GM12878 (cell line): Measurements from ENCODE around the gene CDCP1. TPM values are rescaled to one million over a fixed set of nuclear protein-coding genes. Genes with fewer than 3 reads are reported as not detected.
"Not testable (repeated sequence)": the region's sequence is repeated elsewhere in the genome, so short reads cannot be mapped to it uniquely, and the experiment has no call there.

Experiments used
- ATAC-seq: fragments of 200-7000 bp; cut with Tn5 transposase; 3 replicates; pipeline ENCODE4 v1.9.1; 2020; ENCODE audit warnings: mild to moderate bottlenecking, moderate library complexity
- BruUV-seq: library from RNA; stranded (reverse); fragments of 400-500 nt; replicated peaks from 2 replicates; lab custom pipeline; 2021; lab: Mats Ljungman, UMichigan
- CTCF ChIA-PET: fragments of 300-600 bp; sonication (Branson Sonifier 250); formaldehyde crosslinking; extraction: SDS; loops from one replicate; lab custom pipeline; 2021; ENCODE audit warnings: inconsistent platforms; lab: Yijun Ruan, JAX
- POLR2A ChIA-PET: fragments of 350-600 bp; formaldehyde crosslinking; extraction: SDS; loops from one replicate; lab custom pipeline; 2021; ENCODE audit warnings: inconsistent platforms; lab: Charles Lee
- RAD21 ChIA-PET: fragments of 300-600 bp; sonication (Branson Sonifier 250); formaldehyde crosslinking; loops from one replicate; lab custom pipeline; 2023; ENCODE audit warnings: antibody characterized with exemption; ENCODE audit not compliant: unreplicated experiment; lab: Charles Lee
- SMC1A ChIA-PET: fragments of 300-600 bp; sonication (Branson Sonifier 250); formaldehyde crosslinking; loops from one replicate; lab custom pipeline; 2023; ENCODE audit not compliant: unreplicated experiment, uncharacterized antibody; lab: Charles Lee
- DNase-seq: peaks from one replicate; pipeline ENCODE4 v3.0.0-alpha.2; 2011; ENCODE audit warnings: low read depth, low spot score
- FAIRE-seq: peaks from 3 replicates; lab custom pipeline; 2011; peaks lifted over from hg19 to GRCh38; lab: Jason Lieb, UNC
- H2AFZ ChIP-seq: 2 replicates; pipeline ENCODE4 v1.6.0; 2011; ENCODE audit warnings: low read depth, low read length, control low read depth; ENCODE audit not compliant: control insufficient read depth
- H3K27ac ChIP-seq: 2 replicates; pipeline ENCODE4 v1.5.1; 2011; ENCODE audit warnings: control low read depth; ENCODE audit not compliant: control insufficient read depth, insufficient read depth
- H3K27me3 ChIP-seq, 2 experiments: replicated peaks in 1 of 2; 2 replicates each; pipeline versions ENCODE4 v1.6.0 to v1.6.1; 2011; ENCODE audit warnings: low read length in 1 of 2; ENCODE audit not compliant: control insufficient read depth in 2 of 2, insufficient read depth in 2 of 2
- H3K36me3 ChIP-seq, 2 experiments: 2 replicates each; pipeline ENCODE4 v1.5.1; 2011; ENCODE audit warnings: low read length in 1 of 2; ENCODE audit not compliant: control insufficient read depth in 2 of 2, insufficient read depth in 2 of 2
- H3K4me1 ChIP-seq: 2 replicates; pipeline ENCODE4 v1.6.1; 2011; ENCODE audit warnings: mild to moderate bottlenecking, low read length, moderate library complexity, mixed read lengths; ENCODE audit not compliant: control insufficient read depth, insufficient read depth
- H3K4me2 ChIP-seq: 2 replicates; pipeline ENCODE4 v1.6.0; 2011; ENCODE audit warnings: control low read depth; ENCODE audit not compliant: control insufficient read depth, insufficient read depth
- H3K4me3 ChIP-seq: fragments of 200-600 bp; sonication (generic); 2 replicates; pipeline ENCODE4 v1.5.1; 2016
- H3K79me2 ChIP-seq: 2 replicates; pipeline ENCODE4 v1.6.0; 2011; ENCODE audit warnings: low read length; ENCODE audit not compliant: control insufficient read depth, insufficient read depth
- H3K9ac ChIP-seq: 2 replicates; pipeline ENCODE4 v1.8.0; 2011; ENCODE audit warnings: low read length, control low read depth, mixed read lengths; ENCODE audit not compliant: control insufficient read depth, insufficient read depth
- H3K9me3 ChIP-seq: replicated peaks from 3 replicates; pipeline ENCODE4 v1.5.1; 2011; ENCODE audit warnings: mild to moderate bottlenecking, low read length; ENCODE audit not compliant: control insufficient read depth, insufficient read depth
- H4K20me1 ChIP-seq: 2 replicates; pipeline ENCODE4 v1.6.0; 2011; ENCODE audit not compliant: control insufficient read depth, insufficient read depth
- BACH1 ChIP-seq: fragments of 450-650 bp; IDR thresholded peaks from 2 replicates; pipeline ENCODE4 v1.6.1; 2017; ENCODE audit warnings: mild to moderate bottlenecking, borderline replicate concordance
- CBX3 ChIP-seq: fragments of 200-600 bp; sonication (generic); IDR thresholded peaks from 2 replicates; pipeline ENCODE4 v1.6.1; 2016; ENCODE audit warnings: low read depth, borderline replicate concordance
- DPF2 ChIP-seq: fragments of 450-650 bp; IDR thresholded peaks from 2 replicates; pipeline ENCODE4 v1.6.1; 2017; ENCODE audit warnings: mild to moderate bottlenecking
- EED ChIP-seq: sonication (generic); IDR thresholded peaks from 2 replicates; pipeline ENCODE4 v1.6.1; 2016; ENCODE audit warnings: antibody characterized with exemption, low read depth
- EGR1 ChIP-seq, 2 experiments: IDR thresholded peaks; 1 replicate in 1 of 2; 2 replicates in 1 of 2; pipeline ENCODE4 v1.6.1; 2011 to 2012; ENCODE audit warnings: low read depth in 2 of 2, low read length in 2 of 2, borderline replicate concordance in 1 of 2, mild to moderate bottlenecking in 1 of 2, moderate library complexity in 1 of 2
- JUNB ChIP-seq: IDR thresholded peaks from 2 replicates; pipeline ENCODE4 v1.6.1; 2016; ENCODE audit warnings: antibody characterized with exemption, mild to moderate bottlenecking
- JUND ChIP-seq: IDR thresholded peaks from 2 replicates; pipeline ENCODE4 v1.6.1; 2012; ENCODE audit warnings: low read depth, mild to moderate bottlenecking, low read length, improper control_type of control experiment, moderate library complexity
- SREBF2 ChIP-seq: IDR thresholded peaks from 2 replicates; pipeline ENCODE4 v1.6.1; 2012; ENCODE audit warnings: mild to moderate bottlenecking, low read length
- ZNF207 ChIP-seq: fragments of 450-650 bp; IDR thresholded peaks from 2 replicates; pipeline ENCODE4 v1.6.1; 2014; ENCODE audit warnings: antibody characterized with exemption, mild to moderate bottlenecking, borderline replicate concordance
- ZNF217 ChIP-seq: fragments of 450-650 bp; IDR thresholded peaks from 2 replicates; pipeline ENCODE4 v1.6.1; 2017; ENCODE audit warnings: antibody characterized with exemption, mild to moderate bottlenecking
- WGBS: methylation state at CpG from one replicate; pipeline ENCODE4 v1.1.6; 2016; ENCODE audit warnings: low lambda C conversion rate; ENCODE audit not compliant: insufficient replicate concordance, insufficient coverage; ENCODE audit errors: missing lambda C conversion rate; 5-methylcytosine and 5-hydroxymethylcytosine counted together
- in situ Hi-C: fragments of 300-500 bp; cut with MboI; formaldehyde crosslinking; loops from 9 replicates; pipeline ENCODE4 v1.14.3; 2018; ENCODE audit warnings: mixed read lengths
- intact Hi-C: fragments of 100-400 bp; cut with micrococcal nuclease; formaldehyde crosslinking; loops from one replicate; pipeline ENCODE4 v1.14.2; 2022; ENCODE audit not compliant: unreplicated experiment
- polyA plus RNA-seq, 11 experiments: library from polyadenylated mRNA; depleted of rRNA in 4 of 11; unstranded in 6 of 11; stranded (reverse) in 5 of 11; fragments of >200 nt; fragmentation: Nextera tagmentation in 4 of 11; fragmentation: Illumina TruSeq in 1 of 11; extraction: Ambion mirVana in 4 of 11; extraction: Trizol in 1 of 11; gene quantifications; 1 replicate in 1 of 11; 2 replicates in 10 of 11; pipeline versions ENCODE4 v1.2.1 to v1.2.3, GENCODE V29; 2011 to 2016; ENCODE audit warnings: inconsistent platforms in 2 of 11, missing spikeins in 2 of 11, low read depth in 1 of 11
- total RNA-seq, 4 experiments: library from RNA; depleted of rRNA in 3 of 4; stranded (reverse); fragments of >200 nt in 3 of 4; fragmentation: Illumina TruSeq in 1 of 4; extraction: Trizol in 1 of 4; gene quantifications; 2 replicates each; pipeline versions ENCODE4 v1.2.1 to v1.2.3, GENCODE V29; 2013 to 2021
- TF ChIP-seq, protein P1 (sequence below): fragments of 450-650 bp; IDR thresholded peaks from 2 replicates; pipeline ENCODE4 v1.6.1; 2016; ENCODE audit warnings: mild to moderate bottlenecking
- TF ChIP-seq, protein P2 (sequence below): fragments of 450-650 bp; IDR thresholded peaks from 2 replicates; pipeline ENCODE4 v1.6.1; 2017; ENCODE audit warnings: borderline replicate concordance
- TF ChIP-seq, protein P3 (sequence below): fragments of 450-650 bp; IDR thresholded peaks from 2 replicates; pipeline ENCODE4 v1.6.1; 2017; ENCODE audit warnings: mild to moderate bottlenecking, low read depth, inconsistent platforms; ENCODE audit not compliant: poor library complexity, severe bottlenecking

Gene CDCP1
- total and polyA plus RNA-seq, 10 of the 15 experiments (the other 5 are each of a cell fraction or from before 2014, with no cell fraction given) = 0.35 to 2.2 (median 0.86) TPM

DNA sequence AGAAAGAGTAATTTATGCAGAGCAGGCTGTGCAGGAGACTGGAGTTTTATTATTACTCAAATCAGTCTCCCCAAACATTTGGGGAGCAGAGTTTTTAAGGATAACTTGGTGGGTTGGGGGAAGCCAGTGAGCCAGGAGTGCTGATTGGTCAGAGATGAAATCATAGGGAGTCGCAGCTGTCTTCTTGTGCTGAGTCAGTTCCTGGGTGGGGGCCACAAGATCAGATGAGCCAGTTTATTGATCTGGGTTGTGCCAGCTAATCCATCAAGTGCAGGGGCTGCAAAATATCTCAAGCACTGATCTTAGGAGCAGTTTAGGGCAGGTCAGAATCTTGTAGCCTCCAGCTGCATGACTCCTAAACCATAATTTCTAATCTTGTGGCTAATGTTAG lies 92.4 kb downstream of the CDCP1 start:
- 8% methylated on average over 1 of the region's 1 CpG for whole genome bisulfite sequencing
- H3K36me3 ChIP-seq, H2AFZ ChIP-seq, DNase-seq, H3K27ac ChIP-seq, ATAC-seq, H3K27me3 ChIP-seq, H3K9ac ChIP-seq, intact Hi-C loops, H3K4me1 ChIP-seq, H3K4me3 ChIP-seq, BruUV-seq, H3K9me3 ChIP-seq, in situ Hi-C loops, H3K79me2 ChIP-seq, FAIRE-seq, H3K4me2 ChIP-seq, H4K20me1 ChIP-seq: not testable (repeated sequence)
- ChIA-PET RAD21 (interaction anchor here (0.5 to 4.9 kb wide), 2 partner anchors 11 to 306 kb away, joined by 3 to 101 read pairs; no protein-coding TSS in a partner anchor), SMC1A (interaction anchor here (1.4 to 6.6 kb wide), 5 partner anchors 8 to 157 kb away, joined by 4 to 120 read pairs (median 29); no protein-coding TSS in a partner anchor), POLR2A (interaction anchor here (1.3 kb wide), 1 partner anchor 11 kb away, joined by 3 read pairs; no protein-coding TSS in a partner anchor), CTCF (interaction anchor here (0.6 to 12.6 kb wide), 3 partner anchors 12 to 596 kb away, joined by 3 to 282 read pairs (median 30); no protein-coding TSS in a partner anchor)

DNA sequence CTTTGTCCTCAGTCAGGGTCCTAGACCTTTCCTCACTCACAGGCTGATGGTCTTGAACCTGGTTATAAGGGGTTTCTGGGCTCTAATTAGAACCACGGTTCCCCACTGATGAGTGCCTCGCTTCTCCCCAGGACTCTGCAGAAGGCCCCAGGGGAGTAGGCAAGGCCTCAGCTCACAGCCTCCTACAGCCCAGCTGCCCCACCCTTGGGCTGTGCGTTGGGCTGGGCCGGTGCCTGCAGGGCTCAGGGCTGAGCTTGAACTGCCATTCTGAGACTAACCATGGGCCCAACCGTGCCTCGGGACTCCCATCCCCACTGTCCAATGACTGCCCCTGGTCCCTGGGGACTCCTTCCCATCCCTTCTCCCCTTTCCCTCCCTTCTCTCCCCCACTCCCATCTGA lies 94.5 kb downstream of the CDCP1 start:
- ChIA-PET RAD21 (interaction anchor here (1.4 kb wide), 1 partner anchor 9 kb away, joined by 4 read pairs; no protein-coding TSS in a partner anchor), CTCF (interaction anchor here (0.6 to 12.6 kb wide), 3 partner anchors 10 to 1156 kb away, joined by 3 to 282 read pairs (median 5); no protein-coding TSS in a partner anchor), SMC1A (interaction anchor here (1.0 to 2.2 kb wide), 4 partner anchors 9 to 158 kb away, joined by 3 to 12 read pairs (median 4); no protein-coding TSS in a partner anchor), POLR2A (no interaction called here)
- no peaks in the 10 kb centered on the region for H3K79me2 ChIP-seq
- H3K9ac ChIP-seq = no peak overlapping the region
- H3K36me3 ChIP-seq = no peaks in the 10 kb centered on the region
- no peak for FAIRE-seq
- no peak overlapping the region for H3K4me3 ChIP-seq
- in situ Hi-C loops (no loop called here), intact Hi-C loops (no loop called here)
- no peaks in the 10 kb centered on the region for H3K9me3 ChIP-seq
- TF ChIP-seq, protein P1, sequence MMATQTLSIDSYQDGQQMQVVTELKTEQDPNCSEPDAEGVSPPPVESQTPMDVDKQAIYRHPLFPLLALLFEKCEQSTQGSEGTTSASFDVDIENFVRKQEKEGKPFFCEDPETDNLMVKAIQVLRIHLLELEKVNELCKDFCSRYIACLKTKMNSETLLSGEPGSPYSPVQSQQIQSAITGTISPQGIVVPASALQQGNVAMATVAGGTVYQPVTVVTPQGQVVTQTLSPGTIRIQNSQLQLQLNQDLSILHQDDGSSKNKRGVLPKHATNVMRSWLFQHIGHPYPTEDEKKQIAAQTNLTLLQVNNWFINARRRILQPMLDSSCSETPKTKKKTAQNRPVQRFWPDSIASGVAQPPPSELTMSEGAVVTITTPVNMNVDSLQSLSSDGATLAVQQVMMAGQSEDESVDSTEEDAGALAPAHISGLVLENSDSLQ = no peak
- TF ChIP-seq SREBF2 = no peak
- TF ChIP-seq JUNB = no peak
- TF ChIP-seq BACH1 = no peak
- TF ChIP-seq EGR1 (IDR thresholded peaks at IDR 0.05; ENCODE audit: borderline replicate concordance in 1 of 2, low read depth in 2 of 2, low read length in 2 of 2) = no peak
- TF ChIP-seq DPF2 = no peak
- TF ChIP-seq, protein P2, sequence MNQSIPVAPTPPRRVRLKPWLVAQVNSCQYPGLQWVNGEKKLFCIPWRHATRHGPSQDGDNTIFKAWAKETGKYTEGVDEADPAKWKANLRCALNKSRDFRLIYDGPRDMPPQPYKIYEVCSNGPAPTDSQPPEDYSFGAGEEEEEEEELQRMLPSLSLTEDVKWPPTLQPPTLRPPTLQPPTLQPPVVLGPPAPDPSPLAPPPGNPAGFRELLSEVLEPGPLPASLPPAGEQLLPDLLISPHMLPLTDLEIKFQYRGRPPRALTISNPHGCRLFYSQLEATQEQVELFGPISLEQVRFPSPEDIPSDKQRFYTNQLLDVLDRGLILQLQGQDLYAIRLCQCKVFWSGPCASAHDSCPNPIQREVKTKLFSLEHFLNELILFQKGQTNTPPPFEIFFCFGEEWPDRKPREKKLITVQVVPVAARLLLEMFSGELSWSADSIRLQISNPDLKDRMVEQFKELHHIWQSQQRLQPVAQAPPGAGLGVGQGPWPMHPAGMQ = no peak
- TF ChIP-seq CBX3 = no peak
- no peak for TF ChIP-seq ZNF207
- TF ChIP-seq EED = no peak
- TF ChIP-seq JUND = no peak
- TF ChIP-seq ZNF217 = no peak
- TF ChIP-seq, protein P3, sequence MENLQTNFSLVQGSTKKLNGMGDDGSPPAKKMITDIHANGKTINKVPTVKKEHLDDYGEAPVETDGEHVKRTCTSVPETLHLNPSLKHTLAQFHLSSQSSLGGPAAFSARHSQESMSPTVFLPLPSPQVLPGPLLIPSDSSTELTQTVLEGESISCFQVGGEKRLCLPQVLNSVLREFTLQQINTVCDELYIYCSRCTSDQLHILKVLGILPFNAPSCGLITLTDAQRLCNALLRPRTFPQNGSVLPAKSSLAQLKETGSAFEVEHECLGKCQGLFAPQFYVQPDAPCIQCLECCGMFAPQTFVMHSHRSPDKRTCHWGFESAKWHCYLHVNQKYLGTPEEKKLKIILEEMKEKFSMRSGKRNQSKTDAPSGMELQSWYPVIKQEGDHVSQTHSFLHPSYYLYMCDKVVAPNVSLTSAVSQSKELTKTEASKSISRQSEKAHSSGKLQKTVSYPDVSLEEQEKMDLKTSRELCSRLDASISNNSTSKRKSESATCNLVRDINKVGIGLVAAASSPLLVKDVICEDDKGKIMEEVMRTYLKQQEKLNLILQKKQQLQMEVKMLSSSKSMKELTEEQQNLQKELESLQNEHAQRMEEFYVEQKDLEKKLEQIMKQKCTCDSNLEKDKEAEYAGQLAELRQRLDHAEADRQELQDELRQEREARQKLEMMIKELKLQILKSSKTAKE = no peak
- no peak overlapping the region for H3K27ac ChIP-seq
- 36% methylated on average over 6 of the region's 6 CpGs for WGBS
- H4K20me1 ChIP-seq = no peaks in the 10 kb centered on the region
- BruUV-seq = no TSS peak
- no peaks in the 10 kb centered on the region for H3K27me3 ChIP-seq
- no peak overlapping the region for H3K4me2 ChIP-seq
- no peak for DNase-seq
- no peak overlapping the region for H2AFZ ChIP-seq
- ATAC-seq = no peak
- H3K4me1 ChIP-seq = no peaks in the 10 kb centered on the region
